ENCODE results near the gene BBIP1.

DNA sequence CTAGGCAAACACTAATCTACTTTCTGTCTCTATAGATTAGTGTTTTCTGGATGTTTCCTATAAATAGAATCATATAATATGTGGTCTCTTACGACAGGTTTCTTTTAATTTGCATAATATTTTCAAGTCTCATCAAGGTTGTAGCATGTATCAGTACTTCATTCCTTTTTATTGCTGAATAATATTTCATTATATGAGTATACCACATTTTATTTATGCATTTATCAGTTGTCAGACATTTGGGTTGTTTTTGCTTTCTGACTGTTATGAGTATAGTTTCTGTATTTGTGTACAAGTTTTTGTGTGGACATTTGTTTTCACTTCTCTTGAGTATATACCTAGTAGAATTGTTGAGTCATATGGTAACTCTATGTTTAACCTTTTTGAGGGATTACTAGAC, 48.7 kb upstream of the BBIP1 start:
- TF ChIP-seq CTCF (IDR thresholded peaks at IDR 0.05) (no peak), POLR2A (IDR thresholded peaks at IDR 0.05) (no peak)
